H1 (cell line): ENCODE results near the gene GRID1. TPM values are rescaled to one million over a fixed set of nuclear protein-coding genes. Genes with fewer than 3 reads are reported as not detected.

Source experiments
- ATF3 ChIP-seq: IDR thresholded peaks from 2 replicates; pipeline ENCODE4 v1.6.1; 2011; ENCODE audit warnings: low read depth, mild to moderate bottlenecking, low read length; ENCODE audit not compliant: insufficient read depth
- CBX5 ChIP-seq: fragments of 300-800, 300-1000 bp; sonication (generic); IDR thresholded peaks from 2 replicates; pipeline ENCODE4 v1.7.1; 2016; ENCODE audit warnings: antibody characterized with exemption, low read length, low read depth
- SIRT6 ChIP-seq: IDR thresholded peaks from one replicate; pipeline ENCODE4 v1.7.1; 2012; ENCODE audit warnings: low read length, inconsistent platforms
- SP2 ChIP-seq: IDR thresholded peaks from 2 replicates; pipeline ENCODE4 v1.6.1; 2012; ENCODE audit warnings: mild to moderate bottlenecking, low read length, inconsistent platforms
- SRF ChIP-seq: IDR thresholded peaks from 2 replicates; pipeline ENCODE4 v1.6.1; 2011; ENCODE audit warnings: mild to moderate bottlenecking, low read depth, low read length, moderate library complexity
- polyA plus RNA-seq, 7 experiments: library from polyadenylated mRNA; depleted of rRNA in 3 of 7; stranded (reverse) in 5 of 7; unstranded in 2 of 7; fragments of >200 nt in 5 of 7; fragments of 200-250 nt in 2 of 7; gene quantifications; 1 replicate in 5 of 7; 2 replicates in 1 of 7; 4 replicates in 1 of 7; pipeline versions ENCODE4 v1.2.1 to v1.2.3, GENCODE V29; 2011 to 2013; ENCODE audit warnings: missing spikeins in 2 of 7, mixed read lengths in 2 of 7
- total RNA-seq: library from RNA; stranded (reverse); fragmentation: NEBNext Ultra II Directional; extraction: Animal tissue kit (Norgen Biotek cat#: 25700); gene quantifications from 2 replicates; pipeline ENCODE4 v1.2.1, GENCODE V29; 2021

GRID1 gene
- total and polyA plus RNA-seq, 2 of the 8 experiments (the other 6 are each of a cell fraction or from before 2014, with no cell fraction given) = 0.22 to 0.30 TPM

- TF ChIP-seq CBX5 = no peak
- TF ChIP-seq SP2 = no peak
- no peak for TF ChIP-seq SRF
- no peak for TF ChIP-seq ATF3
- TF ChIP-seq SIRT6 = no peak
Measured at GRCh38 chr10:86082556-86082955, 284.0 kb downstream of the GRID1 start (continued).
